ENCODE results near the gene ENHO. TPM values are rescaled to one million over a fixed set of nuclear protein-coding genes. Genes with fewer than 3 reads are reported as not detected.

Gene ENHO
- total RNA-seq, 4 donors from 2014 or later, result 2.7 to 22.1 (median 16.3) TPM

GRCh38 chr9:34518896-34519295 is 3.9 kb downstream of the ENHO start:
- Histone ChIP-seq H3K36me3 (no peaks in the 10 kb centered on the region), H3K9me3 (no peaks in the 10 kb centered on the region), H3K27ac (no peak overlapping the region), H3K4me1 (peaks cover 0 to 23% (median 5%) of the 10 kb centered on the region in 4 donors), H3K27me3 (no peaks in the 10 kb centered on the region), H3K4me3 (no peak overlapping the region)
- no peak for TF ChIP-seq CTCF (IDR thresholded peaks at IDR 0.05)
- no peak for TF ChIP-seq POLR2A (IDR thresholded peaks at IDR 0.05)
- no peak for TF ChIP-seq EP300 (IDR thresholded peaks at IDR 0.05)
- WGBS, 2 donors, result 87 to 90% methylated on average over 2 of the region's 2 CpGs
- DNase-seq (ENCODE audit: low spot score in 2 of 2), result no peak

GRCh38 chr9:34518110-34518616 is 4.6 kb downstream of the ENHO start:
- DNase-seq (ENCODE audit: low spot score in 2 of 2), result no peak
- Histone ChIP-seq H3K27me3 (no peaks in the 10 kb centered on the region), H3K36me3 (no peaks in the 10 kb centered on the region), H3K4me1 (peaks cover 0 to 25% (median 2%) of the 10 kb centered on the region in 4 donors), H3K27ac (no peak overlapping the region), H3K9me3 (no peaks in the 10 kb centered on the region), H3K4me3 (no peak overlapping the region)
- TF ChIP-seq POLR2A (IDR thresholded peaks at IDR 0.05) (no peak), EP300 (IDR thresholded peaks at IDR 0.05) (no peak), CTCF (IDR thresholded peaks at IDR 0.05) (no peak)
- WGBS, 2 donors, result 49 to 77% methylated on average over 5 to 6 of the region's 6 CpGs

GRCh38 chr9:34517185-34517584 is 5.6 kb downstream of the ENHO start:
- no peaks in the 10 kb centered on the region for H3K9me3 ChIP-seq

GRCh38 chr9:34515959-34516358 is 6.8 kb downstream of the ENHO start:
- TF ChIP-seq POLR2A (IDR thresholded peaks at IDR 0.05) (no peak), CTCF (IDR thresholded peaks at IDR 0.05) (no peak), EP300 (IDR thresholded peaks at IDR 0.05) (no peak)
- DNase-seq (ENCODE audit: low spot score in 2 of 2), result no peak
- H3K4me1 ChIP-seq, result peaks cover 0 to 19% (median 0%) of the 10 kb centered on the region in 4 donors
- 93 to 95% methylated on average over 3 of the region's 3 CpGs for WGBS, 2 donors
- no peaks in the 10 kb centered on the region for H3K27me3 ChIP-seq
- H3K36me3 ChIP-seq, result no peaks in the 10 kb centered on the region
- no peak overlapping the region for H3K4me3 ChIP-seq
- H3K9me3 ChIP-seq, result no peaks in the 10 kb centered on the region
- no peak overlapping the region for H3K27ac ChIP-seq

More at GRCh38 chr9:34517185-34517584, 5.6 kb downstream of the ENHO start:
- H3K36me3 ChIP-seq, result no peaks in the 10 kb centered on the region
- no peak overlapping the region for H3K4me3 ChIP-seq
- no peak overlapping the region for H3K27ac ChIP-seq
- WGBS, 2 donors, result 83 to 86% methylated on average over 7 of the region's 7 CpGs
- DNase-seq (ENCODE audit: low spot score in 2 of 2), result no peak
- H3K4me1 ChIP-seq, result peaks cover 0 to 24% (median 0%) of the 10 kb centered on the region in 4 donors
- no peaks in the 10 kb centered on the region for H3K27me3 ChIP-seq
- no peak for TF ChIP-seq POLR2A (IDR thresholded peaks at IDR 0.05)

GRCh38 chr9:34514816-34515215 is 8.0 kb downstream of the ENHO start:
- Histone ChIP-seq H3K27me3 (no peaks in the 10 kb centered on the region), H3K4me3 (no peak overlapping the region), H3K36me3 (no peaks in the 10 kb centered on the region), H3K27ac (no peak overlapping the region), H3K9me3 (no peaks in the 10 kb centered on the region), H3K4me1 (peaks cover 0 to 23% (median 0%) of the 10 kb centered on the region in 4 donors)
- 77 to 87% methylated on average over 2 to 3 of the region's 3 CpGs for WGBS, 2 donors
- no peak for TF ChIP-seq CTCF (IDR thresholded peaks at IDR 0.05)
- TF ChIP-seq POLR2A (IDR thresholded peaks at IDR 0.05), result no peak
- TF ChIP-seq EP300 (IDR thresholded peaks at IDR 0.05), result no peak
- no peak for DNase-seq (ENCODE audit: low spot score in 2 of 2)

GRCh38 chr9:34514401-34514800 is 8.4 kb downstream of the ENHO start:
- DNase-seq (ENCODE audit: low spot score in 2 of 2), result no peak
- Histone ChIP-seq H3K27ac (no peak overlapping the region), H3K4me1 (peaks cover 0 to 23% (median 0%) of the 10 kb centered on the region in 4 donors), H3K9me3 (no peaks in the 10 kb centered on the region), H3K27me3 (no peaks in the 10 kb centered on the region), H3K4me3 (no peak overlapping the region), H3K36me3 (no peaks in the 10 kb centered on the region)
- TF ChIP-seq CTCF (IDR thresholded peaks at IDR 0.05), result no peak
- no peak for TF ChIP-seq POLR2A (IDR thresholded peaks at IDR 0.05)
- WGBS, 2 donors, result 95 to 96% methylated on average over 8 of the region's 8 CpGs

Data from tibial nerve (tissue), 4 donors.